22Rv1 (cell line): Measurements from ENCODE around the gene WDR64.
"Not testable (repeated sequence)": the region's sequence is repeated elsewhere in the genome, so short reads cannot be mapped to it uniquely, and the experiment has no call there.

Experiments
- H3K27ac ChIP-seq: fragments of 450-650 bp; 2 replicates; pipeline ENCODE4 v1.5.1; 2017
- CTCF ChIP-seq: fragments of 450-650 bp; IDR thresholded peaks from 2 replicates; pipeline ENCODE4 v1.5.1; 2017; ENCODE audit warnings: mild to moderate bottlenecking
- ZFX ChIP-seq: fragments of 450-650 bp; IDR thresholded peaks from 2 replicates; pipeline ENCODE4 v1.6.1; 2017; ENCODE audit warnings: antibody characterized with exemption, borderline replicate concordance

The WDR64 gene

GRCh38 chr1:241702442-241703373, 50.6 kb downstream of the WDR64 start:
- TF ChIP-seq ZFX (no peak), CTCF (no peak)
- no peak overlapping the region for H3K27ac ChIP-seq

- H3K27ac ChIP-seq: not testable (repeated sequence)
Measured at GRCh38 chr1:241703739-241704138, 51.7 kb downstream of the WDR64 start.

- H3K27ac ChIP-seq: no peak overlapping the region
- TF ChIP-seq ZFX: no peak
- TF ChIP-seq CTCF: no peak
Measured at GRCh38 chr1:241706257-241706656, 54.2 kb downstream of the WDR64 start.

GRCh38 chr1:241706967-241707366, 54.9 kb downstream of the WDR64 start:
- TF ChIP-seq ZFX (no peak), CTCF (no peak)
- no peak overlapping the region for H3K27ac ChIP-seq

GRCh38 chr1:241707442-241707841, 55.4 kb downstream of the WDR64 start:
- no peak overlapping the region for H3K27ac ChIP-seq
- TF ChIP-seq CTCF: no peak
- TF ChIP-seq ZFX: no peak

- no peak for TF ChIP-seq CTCF
- no peak for TF ChIP-seq ZFX
- no peak overlapping the region for H3K27ac ChIP-seq
Measured at GRCh38 chr1:241711326-241711725, 59.2 kb downstream of the WDR64 start.

GRCh38 chr1:241713316-241713715, 61.2 kb downstream of the WDR64 start:
- no peak for TF ChIP-seq ZFX
- no peak for TF ChIP-seq CTCF
- H3K27ac ChIP-seq: no peak overlapping the region
